Left ventricle myocardium inferior (tissue), 1 donor: Measurements from ENCODE around the gene MAPK8IP3. TPM values are rescaled to one million over a fixed set of nuclear protein-coding genes. Genes with fewer than 3 reads are reported as not detected.
"Not testable (repeated sequence)": the region's sequence is repeated elsewhere in the genome, so short reads cannot be mapped to it uniquely, and the experiment has no call there.

ENCODE experiments used
- DNase-seq: peaks from one replicate; pipeline ENCODE4 v3.0.0-alpha.2; 2020
- H3K27ac ChIP-seq: fragments of 200-600 bp; replicated peaks from 2 replicates; pipeline ENCODE4 v1.8.0; 2021
- H3K27me3 ChIP-seq: fragments of 200-600 bp; 2 replicates; pipeline ENCODE4 v1.8.0; 2021; ENCODE audit warnings: low read depth
- H3K36me3 ChIP-seq: fragments of 200-600 bp; 2 replicates; pipeline ENCODE4 v1.8.0; 2021
- H3K4me1 ChIP-seq: fragments of 200-600 bp; 2 replicates; pipeline ENCODE4 v1.8.0; 2021
- H3K4me3 ChIP-seq: fragments of 200-600 bp; 2 replicates; pipeline ENCODE4 v1.8.0; 2021; ENCODE audit warnings: mild to moderate bottlenecking, moderate library complexity
- H3K9me3 ChIP-seq: fragments of 200-600 bp; replicated peaks from 2 replicates; pipeline ENCODE4 v1.8.0; 2021
- intact Hi-C: fragments of 100-400 bp; cut with micrococcal nuclease; formaldehyde crosslinking; loops from one replicate; pipeline ENCODE4 v1.11.0; 2022
- total RNA-seq: library from RNA; stranded (reverse); fragmentation: NEBNext Ultra II Directional; extraction: Animal tissue kit (Norgen Biotek cat#: 25700); gene quantifications from one replicate; pipeline ENCODE4 v1.2.1, GENCODE V29; 2021
- TF ChIP-seq, protein P1 (sequence below): fragments of 200-600 bp; IDR thresholded peaks from 2 replicates; pipeline ENCODE4 v1.8.0; 2021; ENCODE audit warnings: antibody characterized with exemption, mild to moderate bottlenecking, borderline replicate concordance
- donor health status: DM: no; HTN: yes; CAD: no; lungs with severe emphysema.

The MAPK8IP3 gene
- total RNA-seq, 1 donor from 2014 or later, result 56.0 TPM

DNA sequence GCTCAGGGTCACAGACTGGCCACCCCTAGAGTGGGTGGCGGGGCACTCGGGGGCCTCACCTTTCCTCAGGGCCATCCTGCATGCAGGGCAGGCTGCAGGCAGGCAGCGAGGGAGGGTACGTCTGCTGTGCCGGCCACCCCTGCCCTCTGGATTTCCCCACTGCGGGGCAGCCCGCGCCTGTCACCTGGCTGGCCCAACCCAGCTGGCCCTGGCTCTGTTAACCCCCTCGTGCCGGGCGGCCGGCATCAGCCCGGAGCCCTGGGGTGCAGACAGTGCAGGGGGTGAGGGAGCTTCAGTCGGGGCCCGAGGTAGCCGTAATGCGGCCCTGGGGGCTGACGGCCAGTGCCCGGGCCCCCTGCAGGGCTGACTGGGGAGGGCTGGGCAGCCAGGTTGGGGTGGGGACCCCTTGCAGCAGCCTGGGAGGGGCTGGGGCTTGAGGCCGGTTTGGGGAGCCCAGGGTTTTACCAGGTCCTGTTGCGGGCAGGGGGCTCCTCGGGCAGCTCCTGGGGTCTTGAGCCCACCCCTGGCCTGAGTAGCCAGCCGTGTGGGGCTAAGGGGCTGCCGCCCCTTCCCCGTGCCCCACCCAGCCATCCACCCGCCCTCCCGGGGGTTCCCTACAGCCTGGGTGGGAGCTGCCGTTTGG lies 87.7 kb downstream of the MAPK8IP3 start, which contains the start of gene IGFALS:
IGFALS (minus strand) TSS at position 128 of the 643 bp plus-strand sequence; CDS start at position 75, 53 bp downstream.
- intact Hi-C loops, result no loop called here

DNA sequence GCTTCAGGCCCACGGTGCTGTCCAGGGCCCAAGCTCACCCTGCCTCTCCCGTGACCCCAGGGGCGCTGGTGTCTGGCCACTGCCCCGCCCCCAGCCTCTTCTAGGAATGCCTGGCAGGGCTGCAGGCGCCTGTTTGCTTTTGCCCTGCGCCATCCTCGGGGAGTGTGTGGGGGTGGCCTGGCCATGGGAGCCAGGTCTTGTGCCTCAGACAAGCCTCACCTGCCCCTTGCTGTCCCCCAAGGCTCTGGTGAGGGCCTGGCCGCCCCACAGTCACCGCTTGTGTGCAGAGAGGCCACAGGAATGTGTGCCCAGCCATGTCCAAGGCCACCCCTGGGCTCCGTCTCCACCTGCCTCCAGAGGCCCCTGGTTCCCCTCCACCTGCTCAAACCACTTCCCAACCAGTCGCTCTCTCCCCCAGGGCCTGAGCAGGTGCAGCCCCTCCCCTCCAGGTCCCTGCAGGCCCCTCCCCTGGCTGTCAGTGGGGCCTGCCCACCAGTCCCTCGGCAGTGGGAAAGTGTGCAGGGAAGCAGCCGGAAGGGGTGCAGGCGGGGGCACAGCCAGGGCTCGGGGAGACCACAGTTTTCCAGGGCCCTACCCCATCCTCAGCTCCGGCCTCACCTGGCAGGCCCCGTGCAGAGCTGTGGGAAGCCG lies 88.4 kb downstream of the MAPK8IP3 start:
- intact Hi-C loops, result no loop called here
- peaks cover 13% of the 10 kb centered on the region for H3K36me3 ChIP-seq

More for the DNA sequence above, 87.7 kb downstream of the MAPK8IP3 start, which contains the start of gene IGFALS:
- Histone ChIP-seq H3K9me3 (peaks cover 8% of the 10 kb centered on the region), H3K27ac (no peak within 1 kb of the TSS), H3K36me3 (peaks cover 19% of the 10 kb centered on the region), H3K4me3 (no peak within 1 kb of the TSS), H3K4me1 (no peaks in the 10 kb centered on the region), H3K27me3 (no peaks in the 10 kb centered on the region)
- DNase-seq, result no peak
- TF ChIP-seq, protein P1, sequence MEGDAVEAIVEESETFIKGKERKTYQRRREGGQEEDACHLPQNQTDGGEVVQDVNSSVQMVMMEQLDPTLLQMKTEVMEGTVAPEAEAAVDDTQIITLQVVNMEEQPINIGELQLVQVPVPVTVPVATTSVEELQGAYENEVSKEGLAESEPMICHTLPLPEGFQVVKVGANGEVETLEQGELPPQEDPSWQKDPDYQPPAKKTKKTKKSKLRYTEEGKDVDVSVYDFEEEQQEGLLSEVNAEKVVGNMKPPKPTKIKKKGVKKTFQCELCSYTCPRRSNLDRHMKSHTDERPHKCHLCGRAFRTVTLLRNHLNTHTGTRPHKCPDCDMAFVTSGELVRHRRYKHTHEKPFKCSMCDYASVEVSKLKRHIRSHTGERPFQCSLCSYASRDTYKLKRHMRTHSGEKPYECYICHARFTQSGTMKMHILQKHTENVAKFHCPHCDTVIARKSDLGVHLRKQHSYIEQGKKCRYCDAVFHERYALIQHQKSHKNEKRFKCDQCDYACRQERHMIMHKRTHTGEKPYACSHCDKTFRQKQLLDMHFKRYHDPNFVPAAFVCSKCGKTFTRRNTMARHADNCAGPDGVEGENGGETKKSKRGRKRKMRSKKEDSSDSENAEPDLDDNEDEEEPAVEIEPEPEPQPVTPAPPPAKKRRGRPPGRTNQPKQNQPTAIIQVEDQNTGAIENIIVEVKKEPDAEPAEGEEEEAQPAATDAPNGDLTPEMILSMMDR, result no peak

DNA sequence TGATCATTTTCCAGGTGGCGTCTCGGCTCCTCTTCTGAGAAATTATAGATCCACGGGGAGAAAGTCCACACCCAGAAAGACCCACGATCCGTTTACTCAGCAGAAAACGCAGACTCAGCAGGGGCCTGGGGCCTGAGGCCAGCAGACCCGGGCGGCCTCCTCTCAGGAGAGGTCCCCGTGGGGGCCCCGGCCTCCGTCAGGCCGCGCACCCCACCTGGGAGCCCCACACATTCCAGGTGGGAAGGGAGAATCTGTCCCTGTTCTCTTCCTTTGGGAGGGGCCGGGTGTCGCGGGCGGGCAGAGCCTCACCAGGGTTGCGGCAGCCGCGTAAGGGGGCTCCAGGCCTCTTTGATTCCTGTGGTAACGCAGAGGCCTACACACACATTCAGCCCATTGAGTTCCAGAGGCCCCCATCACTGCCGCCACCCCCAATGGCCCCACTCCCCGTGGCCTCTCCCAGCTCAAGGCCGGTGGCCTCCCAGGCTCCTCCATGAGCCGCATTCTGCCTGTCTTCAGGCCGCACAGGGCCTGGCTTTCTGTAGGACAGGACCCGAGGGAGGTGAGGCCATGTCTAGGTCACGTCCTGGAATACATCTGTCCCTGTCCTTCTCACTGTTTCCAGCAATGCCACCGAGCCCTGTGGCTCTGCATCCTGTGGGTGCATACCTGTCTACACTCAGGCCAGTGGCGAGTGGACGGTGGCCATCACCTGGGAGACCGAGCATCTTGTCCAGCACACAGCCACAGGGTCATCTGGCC lies 89.1 kb downstream of the MAPK8IP3 start:
- Histone ChIP-seq H3K36me3 (peaks cover 10% of the 10 kb centered on the region), H3K27ac (no peak overlapping the region), H3K4me1 (no peaks in the 10 kb centered on the region), H3K27me3 (no peaks in the 10 kb centered on the region), H3K4me3 (no peak overlapping the region), H3K9me3 (peaks cover 8% of the 10 kb centered on the region)
- TF ChIP-seq, protein P1, result no peak
- intact Hi-C loops, result no loop called here
- no peak for DNase-seq

More for the DNA sequence above, 88.4 kb downstream of the MAPK8IP3 start:
- TF ChIP-seq, protein P1, result no peak
- Histone ChIP-seq H3K4me3 (no peak overlapping the region), H3K27ac (no peak overlapping the region), H3K9me3 (peaks cover 8% of the 10 kb centered on the region), H3K27me3 (no peaks in the 10 kb centered on the region), H3K4me1 (no peaks in the 10 kb centered on the region)
- DNase-seq, result no peak

DNA sequence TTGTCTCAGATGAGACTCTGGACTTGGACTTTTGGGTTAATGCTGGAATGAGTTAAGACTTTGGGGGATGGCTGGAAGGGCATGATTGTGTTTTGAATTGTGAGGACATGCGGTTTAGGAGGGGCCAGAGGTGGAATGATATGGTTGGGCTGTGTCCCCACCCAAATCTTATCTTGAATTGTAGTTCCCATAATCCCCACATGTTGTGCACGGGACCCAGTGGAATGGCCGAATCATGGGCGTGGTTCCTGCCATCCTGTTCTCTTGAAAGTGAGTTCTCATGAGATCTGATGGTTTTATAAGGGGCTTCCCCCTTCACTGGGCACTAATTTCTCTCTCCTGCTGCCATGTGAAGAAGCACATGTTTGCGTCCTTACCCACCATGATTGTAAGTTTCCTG lies 93.3 kb downstream of the MAPK8IP3 start:
- H3K4me1 ChIP-seq, H3K36me3 ChIP-seq, H3K9me3 ChIP-seq, H3K4me3 ChIP-seq, H3K27me3 ChIP-seq, intact Hi-C loops, DNase-seq, H3K27ac ChIP-seq: not testable (repeated sequence)

DNA sequence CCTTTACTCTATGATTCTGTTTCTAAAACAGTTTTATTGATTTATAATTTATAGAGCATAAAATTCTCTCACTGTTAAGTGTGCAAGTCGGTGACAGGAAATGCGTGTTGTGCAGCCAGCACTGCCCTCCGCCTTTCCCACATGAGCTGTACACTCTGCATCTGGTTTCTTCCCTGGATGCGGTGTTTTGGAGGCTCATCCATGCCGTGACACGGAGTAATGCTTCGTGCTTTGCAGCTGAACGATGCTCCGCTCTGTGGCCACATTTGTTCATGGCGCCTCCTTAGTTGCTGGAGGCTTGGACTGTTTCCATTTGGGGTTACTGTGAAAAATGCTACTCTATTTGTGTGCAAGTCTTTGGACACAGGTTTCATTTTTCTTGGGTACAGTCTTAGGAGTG lies 94.7 kb downstream of the MAPK8IP3 start:
- DNase-seq, result no peak
- peaks cover 4% of the 10 kb centered on the region for H3K36me3 ChIP-seq

More for the DNA sequence above, 94.7 kb downstream of the MAPK8IP3 start:
- intact Hi-C loops, result no loop called here
- TF ChIP-seq, protein P1, result no peak
- Histone ChIP-seq H3K4me1 (no peaks in the 10 kb centered on the region), H3K27me3 (no peaks in the 10 kb centered on the region), H3K9me3 (peaks cover 8% of the 10 kb centered on the region), H3K4me3 (no peak overlapping the region), H3K27ac (no peak overlapping the region)
